LNCaP clone FGC (cell line): Measurements from ENCODE around the gene DENND5A.
"Not testable (repeated sequence)": the region's sequence is repeated elsewhere in the genome, so short reads cannot be mapped to it uniquely, and the experiment has no call there.

ENCODE experiments used
- DNase-seq: peaks from one replicate; pipeline ENCODE4 v3.0.0-alpha.2; 2011; ENCODE audit warnings: low read depth
- H3K4me3 ChIP-seq: 2 replicates; pipeline ENCODE4 v1.5.1; 2011; ENCODE audit warnings: mild to moderate bottlenecking, low read depth, low read length, control low read depth
- CTCF ChIP-seq: IDR thresholded peaks from 2 replicates; pipeline ENCODE4 v1.5.1; 2012; ENCODE audit warnings: mild to moderate bottlenecking; ENCODE audit not compliant: control insufficient read depth, insufficient read depth; ENCODE audit errors: extremely low read depth

Gene DENND5A

GRCh38 chr11:9103542-9104276 is 161.4 kb downstream of the DENND5A start:
- peak; percentile 96 for DNase-seq
- TF ChIP-seq CTCF: 0 out of 2 replicates have a peak, but pooled peaks have one; percentile 3
- no peak overlapping the region for H3K4me3 ChIP-seq

GRCh38 chr11:9099617-9100016 is 165.5 kb downstream of the DENND5A start:
- H3K4me3 ChIP-seq: no peak overlapping the region
- no peak for DNase-seq
- no peak for TF ChIP-seq CTCF

- not testable (repeated sequence) for DNase-seq, H3K4me3 ChIP-seq
Observed at GRCh38 chr11:9098455-9098854, 166.7 kb downstream of the DENND5A start.

- DNase-seq: not testable (repeated sequence)
Observed at GRCh38 chr11:9097186-9097943, 167.8 kb downstream of the DENND5A start.

GRCh38 chr11:9096427-9096826 is 168.7 kb downstream of the DENND5A start:
- TF ChIP-seq CTCF: no peak
- no peak overlapping the region for H3K4me3 ChIP-seq
- DNase-seq: no peak

More at GRCh38 chr11:9097186-9097943, 167.8 kb downstream of the DENND5A start:
- not testable (repeated sequence) for H3K4me3 ChIP-seq

- H3K4me3 ChIP-seq: no peak overlapping the region
- no peak for DNase-seq
- peak; percentile 21; the same call in 1 of the 2 replicates for TF ChIP-seq CTCF
Observed at GRCh38 chr11:9095421-9095820, 169.7 kb downstream of the DENND5A start.

- no peak overlapping the region for H3K4me3 ChIP-seq
- DNase-seq: no peak
- no peak for TF ChIP-seq CTCF
Observed at GRCh38 chr11:9094420-9094819, 170.7 kb downstream of the DENND5A start.
